ENCODE results near the gene PLXNA3.

DNA sequence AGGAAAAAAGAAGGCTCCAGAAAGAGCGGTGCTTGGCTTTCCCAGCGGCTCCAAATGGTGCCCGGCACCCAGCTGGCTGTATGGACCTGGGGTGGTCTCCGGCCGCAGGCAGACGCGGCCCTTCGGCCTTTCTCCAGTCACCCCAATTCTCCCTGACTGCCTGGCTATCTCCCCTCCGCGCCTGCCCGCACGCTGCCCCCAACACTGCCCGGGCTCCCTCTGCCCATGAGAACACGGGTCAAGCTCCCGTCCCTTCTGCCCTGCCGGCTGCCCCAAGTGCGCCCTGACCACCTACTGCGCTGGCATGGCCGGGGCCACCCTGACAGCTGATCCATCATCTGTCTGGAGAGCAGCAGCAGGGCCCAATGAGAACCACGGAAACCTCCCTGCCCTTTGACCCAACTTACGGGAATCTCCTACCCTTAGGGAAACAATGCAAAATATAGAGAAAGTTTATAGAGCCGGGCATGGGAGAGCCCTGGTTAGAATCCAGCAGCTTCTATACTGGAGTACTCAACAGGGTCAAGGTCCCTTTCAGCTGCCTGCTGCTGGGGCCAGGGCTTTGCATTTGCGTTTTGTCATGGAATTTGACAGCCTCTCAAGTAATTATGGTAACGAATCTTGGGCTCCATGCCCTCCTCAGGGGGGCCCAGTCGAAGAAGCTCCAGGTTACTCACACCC is 59.2 kb downstream of the PLXNA3 start:
- TF ChIP-seq, protein P1, sequence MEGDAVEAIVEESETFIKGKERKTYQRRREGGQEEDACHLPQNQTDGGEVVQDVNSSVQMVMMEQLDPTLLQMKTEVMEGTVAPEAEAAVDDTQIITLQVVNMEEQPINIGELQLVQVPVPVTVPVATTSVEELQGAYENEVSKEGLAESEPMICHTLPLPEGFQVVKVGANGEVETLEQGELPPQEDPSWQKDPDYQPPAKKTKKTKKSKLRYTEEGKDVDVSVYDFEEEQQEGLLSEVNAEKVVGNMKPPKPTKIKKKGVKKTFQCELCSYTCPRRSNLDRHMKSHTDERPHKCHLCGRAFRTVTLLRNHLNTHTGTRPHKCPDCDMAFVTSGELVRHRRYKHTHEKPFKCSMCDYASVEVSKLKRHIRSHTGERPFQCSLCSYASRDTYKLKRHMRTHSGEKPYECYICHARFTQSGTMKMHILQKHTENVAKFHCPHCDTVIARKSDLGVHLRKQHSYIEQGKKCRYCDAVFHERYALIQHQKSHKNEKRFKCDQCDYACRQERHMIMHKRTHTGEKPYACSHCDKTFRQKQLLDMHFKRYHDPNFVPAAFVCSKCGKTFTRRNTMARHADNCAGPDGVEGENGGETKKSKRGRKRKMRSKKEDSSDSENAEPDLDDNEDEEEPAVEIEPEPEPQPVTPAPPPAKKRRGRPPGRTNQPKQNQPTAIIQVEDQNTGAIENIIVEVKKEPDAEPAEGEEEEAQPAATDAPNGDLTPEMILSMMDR (conservative IDR thresholded peaks at IDR 0.05; ENCODE audit: low read depth in 2 of 2), result no peak
- TF ChIP-seq POLR2AphosphoS5 (IDR thresholded peaks at IDR 0.05; ENCODE audit: low read depth), result no peak
- no peak for TF ChIP-seq EZH2 (IDR thresholded peaks at IDR 0.05; ENCODE audit: low read depth, unreplicated experiment)
- no peak for TF ChIP-seq EZH2phosphoT487 (IDR thresholded peaks at IDR 0.05; ENCODE audit: unreplicated experiment)
- TF ChIP-seq JUNB (IDR thresholded peaks at IDR 0.05; ENCODE audit: unreplicated experiment), result no peak
- TF ChIP-seq ZNF114 (CRISPR knock-in tag; IDR thresholded peaks at IDR 0.05), result no peak
- TF ChIP-seq, protein P2, sequence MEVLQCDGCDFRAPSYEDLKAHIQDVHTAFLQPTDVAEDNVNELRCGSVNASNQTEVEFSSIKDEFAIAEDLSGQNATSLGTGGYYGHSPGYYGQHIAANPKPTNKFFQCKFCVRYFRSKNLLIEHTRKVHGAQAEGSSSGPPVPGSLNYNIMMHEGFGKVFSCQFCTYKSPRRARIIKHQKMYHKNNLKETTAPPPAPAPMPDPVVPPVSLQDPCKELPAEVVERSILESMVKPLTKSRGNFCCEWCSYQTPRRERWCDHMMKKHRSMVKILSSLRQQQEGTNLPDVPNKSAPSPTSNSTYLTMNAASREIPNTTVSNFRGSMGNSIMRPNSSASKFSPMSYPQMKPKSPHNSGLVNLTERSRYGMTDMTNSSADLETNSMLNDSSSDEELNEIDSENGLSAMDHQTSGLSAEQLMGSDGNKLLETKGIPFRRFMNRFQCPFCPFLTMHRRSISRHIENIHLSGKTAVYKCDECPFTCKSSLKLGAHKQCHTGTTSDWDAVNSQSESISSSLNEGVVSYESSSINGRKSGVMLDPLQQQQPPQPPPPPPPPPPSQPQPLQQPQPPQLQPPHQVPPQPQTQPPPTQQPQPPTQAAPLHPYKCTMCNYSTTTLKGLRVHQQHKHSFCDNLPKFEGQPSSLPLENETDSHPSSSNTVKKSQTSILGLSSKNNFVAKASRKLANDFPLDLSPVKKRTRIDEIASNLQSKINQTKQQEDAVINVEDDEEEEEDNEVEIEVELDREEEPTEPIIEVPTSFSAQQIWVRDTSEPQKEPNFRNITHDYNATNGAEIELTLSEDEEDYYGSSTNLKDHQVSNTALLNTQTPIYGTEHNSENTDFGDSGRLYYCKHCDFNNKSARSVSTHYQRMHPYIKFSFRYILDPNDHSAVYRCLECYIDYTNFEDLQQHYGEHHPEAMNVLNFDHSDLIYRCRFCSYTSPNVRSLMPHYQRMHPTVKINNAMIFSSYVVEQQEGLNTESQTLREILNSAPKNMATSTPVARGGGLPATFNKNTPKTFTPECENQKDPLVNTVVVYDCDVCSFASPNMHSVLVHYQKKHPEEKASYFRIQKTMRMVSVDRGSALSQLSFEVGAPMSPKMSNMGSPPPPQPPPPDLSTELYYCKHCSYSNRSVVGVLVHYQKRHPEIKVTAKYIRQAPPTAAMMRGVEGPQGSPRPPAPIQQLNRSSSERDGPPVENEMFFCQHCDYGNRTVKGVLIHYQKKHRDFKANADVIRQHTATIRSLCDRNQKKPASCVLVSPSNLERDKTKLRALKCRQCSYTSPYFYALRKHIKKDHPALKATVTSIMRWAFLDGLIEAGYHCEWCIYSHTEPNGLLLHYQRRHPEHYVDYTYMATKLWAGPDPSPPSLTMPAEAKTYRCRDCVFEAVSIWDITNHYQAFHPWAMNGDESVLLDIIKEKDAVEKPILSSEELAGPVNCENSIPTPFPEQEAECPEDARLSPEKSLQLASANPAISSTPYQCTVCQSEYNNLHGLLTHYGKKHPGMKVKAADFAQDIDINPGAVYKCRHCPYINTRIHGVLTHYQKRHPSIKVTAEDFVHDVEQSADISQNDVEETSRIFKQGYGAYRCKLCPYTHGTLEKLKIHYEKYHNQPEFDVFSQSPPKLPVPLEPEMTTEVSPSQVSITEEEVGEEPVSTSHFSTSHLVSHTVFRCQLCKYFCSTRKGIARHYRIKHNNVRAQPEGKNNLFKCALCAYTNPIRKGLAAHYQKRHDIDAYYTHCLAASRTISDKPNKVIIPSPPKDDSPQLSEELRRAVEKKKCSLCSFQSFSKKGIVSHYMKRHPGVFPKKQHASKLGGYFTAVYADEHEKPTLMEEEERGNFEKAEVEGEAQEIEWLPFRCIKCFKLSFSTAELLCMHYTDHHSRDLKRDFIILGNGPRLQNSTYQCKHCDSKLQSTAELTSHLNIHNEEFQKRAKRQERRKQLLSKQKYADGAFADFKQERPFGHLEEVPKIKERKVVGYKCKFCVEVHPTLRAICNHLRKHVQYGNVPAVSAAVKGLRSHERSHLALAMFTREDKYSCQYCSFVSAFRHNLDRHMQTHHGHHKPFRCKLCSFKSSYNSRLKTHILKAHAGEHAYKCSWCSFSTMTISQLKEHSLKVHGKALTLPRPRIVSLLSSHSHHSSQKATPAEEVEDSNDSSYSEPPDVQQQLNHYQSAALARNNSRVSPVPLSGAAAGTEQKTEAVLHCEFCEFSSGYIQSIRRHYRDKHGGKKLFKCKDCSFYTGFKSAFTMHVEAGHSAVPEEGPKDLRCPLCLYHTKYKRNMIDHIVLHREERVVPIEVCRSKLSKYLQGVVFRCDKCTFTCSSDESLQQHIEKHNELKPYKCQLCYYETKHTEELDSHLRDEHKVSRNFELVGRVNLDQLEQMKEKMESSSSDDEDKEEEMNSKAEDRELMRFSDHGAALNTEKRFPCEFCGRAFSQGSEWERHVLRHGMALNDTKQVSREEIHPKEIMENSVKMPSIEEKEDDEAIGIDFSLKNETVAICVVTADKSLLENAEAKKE (CRISPR knock-in tag; IDR thresholded peaks at IDR 0.05), result no peak
- no peak for TF ChIP-seq CREB1 (CRISPR knock-in tag; IDR thresholded peaks at IDR 0.05; ENCODE audit: low read depth)

All from GM23338 (cell line).